IMR-90 (cell line): ENCODE measurements around the gene OR2AJ1. TPM values are rescaled to one million over a fixed set of nuclear protein-coding genes. Genes with fewer than 3 reads are reported as not detected.

Experiments used
- ATAC-seq: fragments of 200-7000 bp; cut with Tn5 transposase; 2 replicates; pipeline ENCODE4 v1.9.1; 2020; ENCODE audit warnings: low read depth, mild to moderate bottlenecking, moderate library complexity
- BruUV-seq: library from RNA; stranded (reverse); fragments of 400-500 nt; replicated peaks from 2 replicates; lab custom pipeline; 2021; lab: Mats Ljungman, UMichigan
- CTCF ChIA-PET: fragments of 300-600 bp; formaldehyde crosslinking; extraction: SDS; loops from one replicate; lab custom pipeline; 2021; ENCODE audit warnings: antibody characterized with exemption; lab: Yijun Ruan, JAX
- POLR2A ChIA-PET: fragments of 300-600 bp; sonication (Branson Sonifier 250); formaldehyde crosslinking; loops from one replicate; lab custom pipeline; 2022; ENCODE audit warnings: antibody characterized with exemption; ENCODE audit not compliant: unreplicated experiment; lab: Charles Lee
- DNase-seq: peaks from one replicate; pipeline ENCODE4 v3.0.0; 2013
- H2AFZ ChIP-seq: replicated peaks from 2 replicates; pipeline ENCODE3; 2013; ENCODE audit warnings: low read length, mild to moderate bottlenecking; ENCODE audit not compliant: poor library complexity
- H2AK5ac ChIP-seq: 2 replicates; pipeline ENCODE4 v1.6.1; 2013; ENCODE audit warnings: low read depth, low read length, inconsistent platforms
- H2AK9ac ChIP-seq: replicated peaks from 2 replicates; pipeline ENCODE3; 2013; ENCODE audit warnings: mild to moderate bottlenecking, low read depth, low read length, moderate library complexity; ENCODE audit not compliant: poor library complexity
- H2BK120ac ChIP-seq: 2 replicates; pipeline ENCODE4 v1.6.1; 2013; ENCODE audit warnings: low read depth, low read length, inconsistent platforms
- H2BK15ac ChIP-seq: 3 replicates; pipeline ENCODE4 v1.6.1; 2013; ENCODE audit warnings: low read depth, low read length, inconsistent platforms
- H2BK20ac ChIP-seq: 2 replicates; pipeline ENCODE4 v1.6.1; 2013; ENCODE audit warnings: low read depth, mild to moderate bottlenecking, inconsistent platforms, low read length, moderate library complexity
- H2BK5ac ChIP-seq: 2 replicates; pipeline ENCODE4 v1.6.1; 2013; ENCODE audit warnings: mild to moderate bottlenecking, low read depth, low read length, inconsistent platforms; ENCODE audit not compliant: poor library complexity, severe bottlenecking
- H3K14ac ChIP-seq: replicated peaks from 2 replicates; pipeline ENCODE4 v1.6.1; 2013; ENCODE audit warnings: low read depth, low read length, inconsistent platforms
- H3K18ac ChIP-seq: 2 replicates; pipeline ENCODE4 v1.6.1; 2013; ENCODE audit warnings: low read depth, low read length, control low read depth
- H3K23ac ChIP-seq: 2 replicates; pipeline ENCODE4 v1.6.1; 2013; ENCODE audit warnings: low read depth, low read length, inconsistent platforms
- H3K27ac ChIP-seq: 2 replicates; pipeline ENCODE4 v1.5.1; 2013; ENCODE audit warnings: mild to moderate bottlenecking, control low read depth, low read length; ENCODE audit not compliant: insufficient read depth
- H3K27me3 ChIP-seq: 2 replicates; pipeline ENCODE4 v1.6.1; 2013; ENCODE audit warnings: low read length; ENCODE audit not compliant: control insufficient read depth, insufficient read depth
- H3K36me3 ChIP-seq: 2 replicates; pipeline ENCODE4 v1.6.1; 2013; ENCODE audit warnings: low read length, mixed read lengths; ENCODE audit not compliant: control insufficient read depth, insufficient read depth
- H3K4ac ChIP-seq: 2 replicates; pipeline ENCODE4 v1.6.1; 2013; ENCODE audit warnings: low read depth, low read length, inconsistent platforms
- H3K4me1 ChIP-seq: 2 replicates; pipeline ENCODE4 v1.6.1; 2013; ENCODE audit warnings: low read length, mixed read lengths; ENCODE audit not compliant: control insufficient read depth, insufficient read depth
- H3K4me2 ChIP-seq: 2 replicates; pipeline ENCODE4 v1.6.1; 2013; ENCODE audit warnings: low read depth, mild to moderate bottlenecking, control low read depth, low read length, moderate library complexity
- H3K4me3 ChIP-seq: 2 replicates; pipeline ENCODE4 v1.5.1; 2013; ENCODE audit warnings: low read depth, mild to moderate bottlenecking, control low read depth, low read length, moderate library complexity; ENCODE audit not compliant: insufficient read depth
- H3K56ac ChIP-seq: 2 replicates; pipeline ENCODE4 v1.6.1; 2013; ENCODE audit warnings: low read length, inconsistent platforms; ENCODE audit not compliant: insufficient read depth; ENCODE audit errors: extremely low read depth
- H3K79me1 ChIP-seq, 2 experiments: 2 replicates each; pipeline ENCODE4 v1.6.1; 2013; ENCODE audit warnings: low read length in 2 of 2, inconsistent platforms in 1 of 2, low read depth in 1 of 2
- H3K9ac ChIP-seq: 2 replicates; pipeline ENCODE4 v1.6.1; 2013; ENCODE audit warnings: low read depth, low read length, control low read depth
- H3K9me1 ChIP-seq: 2 replicates; pipeline ENCODE4 v1.6.1; 2013; ENCODE audit warnings: low read length, inconsistent platforms; ENCODE audit not compliant: insufficient read depth
- H3K9me3 ChIP-seq: 2 replicates; pipeline ENCODE4 v1.6.1; 2013; ENCODE audit warnings: low read length; ENCODE audit not compliant: control insufficient read depth, insufficient read depth
- H4K20me1 ChIP-seq: 2 replicates; pipeline ENCODE4 v1.6.1; 2013; ENCODE audit warnings: low read length, inconsistent platforms; ENCODE audit not compliant: insufficient read depth
- H4K5ac ChIP-seq: 2 replicates; pipeline ENCODE4 v1.6.1; 2013; ENCODE audit warnings: mild to moderate bottlenecking, low read depth, low read length, control low read depth
- H4K8ac ChIP-seq, 2 experiments: 2 replicates each; pipeline ENCODE4 v1.6.1; 2013; ENCODE audit warnings: low read depth in 2 of 2, low read length in 2 of 2, control low read depth in 1 of 2, inconsistent platforms in 1 of 2
- H4K91ac ChIP-seq: 2 replicates; pipeline ENCODE4 v1.6.1; 2013; ENCODE audit warnings: low read depth, low read length, inconsistent platforms; ENCODE audit not compliant: insufficient read depth
- BHLHE40 ChIP-seq: fragments of 150-350 bp; IDR thresholded peaks from 2 replicates; pipeline ENCODE4 v1.6.1; 2016; ENCODE audit warnings: mild to moderate bottlenecking, low read depth, low read length
- CEBPB ChIP-seq: IDR thresholded peaks from 2 replicates; pipeline ENCODE4 v1.6.1; 2012; ENCODE audit warnings: low read depth, low read length, improper control_type of control experiment
- CHD1 ChIP-seq: IDR thresholded peaks from 2 replicates; pipeline ENCODE4 v1.6.1; 2012; ENCODE audit warnings: low read depth, low read length, improper control_type of control experiment
- CTCF ChIP-seq: conservative IDR thresholded peaks from 2 replicates; pipeline ENCODE4 v1.5.1; 2012; ENCODE audit warnings: mild to moderate bottlenecking, low read depth, low read length, improper control_type of control experiment
- ELK1 ChIP-seq: fragments of 150-350 bp; IDR thresholded peaks from 2 replicates; pipeline ENCODE4 v1.6.1; 2016; ENCODE audit warnings: low read depth, mild to moderate bottlenecking, low read length, moderate library complexity, borderline replicate concordance
- FOS ChIP-seq: fragments of 150-350 bp; IDR thresholded peaks from 2 replicates; pipeline ENCODE4 v1.6.1; 2016; ENCODE audit warnings: low read depth, low read length
- MAFK ChIP-seq: IDR thresholded peaks from 2 replicates; pipeline ENCODE4 v1.6.1; 2012; ENCODE audit warnings: low read depth, low read length, improper control_type of control experiment
- MAZ ChIP-seq: IDR thresholded peaks from 2 replicates; pipeline ENCODE4 v1.6.1; 2012; ENCODE audit warnings: low read depth, mild to moderate bottlenecking, low read length, improper control_type of control experiment, moderate library complexity, borderline replicate concordance
- MXI1 ChIP-seq: IDR thresholded peaks from 2 replicates; pipeline ENCODE4 v1.6.1; 2012; ENCODE audit warnings: low read depth, mild to moderate bottlenecking, low read length, moderate library complexity, borderline replicate concordance
- NFE2L2 ChIP-seq: fragments of 150-350 bp; IDR thresholded peaks from 2 replicates; pipeline ENCODE4 v1.6.1; 2016; ENCODE audit warnings: low read depth, mild to moderate bottlenecking, low read length
- RCOR1 ChIP-seq: IDR thresholded peaks from 2 replicates; pipeline ENCODE4 v1.6.1; 2012; ENCODE audit warnings: mild to moderate bottlenecking, low read length, improper control_type of control experiment; ENCODE audit not compliant: insufficient replicate concordance
- RFX5 ChIP-seq: IDR thresholded peaks from 2 replicates; pipeline ENCODE4 v1.8.0; 2012; ENCODE audit warnings: low read depth, mild to moderate bottlenecking, low read length, moderate library complexity
- SMC3 ChIP-seq: fragments of 150-350 bp; IDR thresholded peaks from 2 replicates; pipeline ENCODE4 v1.6.1; 2016; ENCODE audit warnings: low read depth, mild to moderate bottlenecking, antibody characterized with exemption, low read length, moderate library complexity
- USF2 ChIP-seq: fragments of 150-350 bp; IDR thresholded peaks from 2 replicates; pipeline ENCODE4 v1.6.1; 2017; ENCODE audit warnings: mild to moderate bottlenecking, antibody characterized with exemption, low read length, low read depth
- WGBS, 2 experiments: methylation state at CpG; one replicate each; pipeline versions ENCODE4 v1.1.5 to v1.1.7; 2013; ENCODE audit warnings: missing lambda C conversion rate in 2 of 2; ENCODE audit not compliant: insufficient read length in 1 of 2; ENCODE audit errors: extremely low coverage in 2 of 2; 5-methylcytosine and 5-hydroxymethylcytosine counted together
- dilution Hi-C: fragments of 300-500 bp; cut with HindIII; formaldehyde crosslinking; loops from one replicate; pipeline ENCODE4 v1.14.3; 2018; ENCODE audit warnings: low sequenced_read_pairs; ENCODE audit not compliant: unreplicated experiment
- in situ Hi-C: fragments of 300-500 bp; cut with MboI; formaldehyde crosslinking; loops from 3 replicates; pipeline ENCODE4 v1.14.3; 2019; ENCODE audit warnings: low sequenced_read_pairs, inconsistent platforms, mixed read lengths
- intact Hi-C: fragments of 100-400 bp; cut with micrococcal nuclease; formaldehyde crosslinking; loops from 2 replicates; pipeline ENCODE4 v1.10.0; 2022
- polyA plus RNA-seq, 3 experiments: library from polyadenylated mRNA; depleted of rRNA; stranded (reverse); fragments of >200 nt; gene quantifications; 2 replicates each; pipeline ENCODE4 v1.2.3, GENCODE V29; 2012; ENCODE audit warnings: low replicate concordance in 1 of 3
- total RNA-seq: library from RNA; depleted of rRNA; stranded (reverse); fragments of >200 nt; gene quantifications from 2 replicates; pipeline ENCODE4 v1.2.3, GENCODE V29; 2012

The OR2AJ1 gene
- total and polyA plus RNA-seq, 2 of the 4 experiments (the other 2 are of a cell fraction): not detected

DNA sequence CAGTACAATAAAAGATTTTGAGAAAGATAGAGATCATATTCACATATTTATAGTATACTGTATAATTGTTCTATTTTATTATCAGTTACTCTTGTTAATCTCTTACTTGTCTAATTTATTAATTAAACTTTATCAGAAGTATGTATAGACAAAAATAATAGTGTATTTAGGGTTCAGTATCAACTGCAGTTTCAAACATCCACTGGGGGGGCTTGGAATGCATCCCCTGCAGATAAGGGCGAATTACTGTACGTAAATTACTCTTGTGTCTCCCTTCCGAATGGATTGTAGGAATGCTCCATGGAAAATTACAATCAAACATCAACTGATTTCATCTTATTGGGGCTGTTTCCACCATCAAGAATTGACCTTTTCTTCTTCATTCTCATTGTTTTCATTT lies 23.9 kb downstream of the OR2AJ1 start, which contains the start of gene OR2L8:
OR2L8 (plus strand) TSS at position 301 of the 400 bp plus-strand sequence; CDS start at position 301, 0 bp downstream.
- no TSS peak for BruUV-seq
- Histone ChIP-seq H3K56ac (no peak within 1 kb of the TSS), H3K27ac (no peak within 1 kb of the TSS), H3K27me3 (no peaks in the 10 kb centered on the region), H3K4me1 (no peaks in the 10 kb centered on the region), H4K20me1 (no peaks in the 10 kb centered on the region), H2AFZ (no peak within 1 kb of the TSS), H4K5ac (no peak within 1 kb of the TSS), H3K9me1 (no peaks in the 10 kb centered on the region), H3K4me2 (no peak within 1 kb of the TSS), H2BK5ac (no peak within 1 kb of the TSS), H3K4ac (no peak within 1 kb of the TSS), H2AK9ac (no peak within 1 kb of the TSS), H3K14ac (no peak within 1 kb of the TSS), H4K91ac (no peak within 1 kb of the TSS), H2AK5ac (no peak within 1 kb of the TSS), H4K8ac (no peak within 1 kb of the TSS), H3K4me3 (no peak within 1 kb of the TSS), H3K36me3 (no peaks in the 10 kb centered on the region), H3K79me1 (no peaks in the 10 kb centered on the region), H3K18ac (no peak within 1 kb of the TSS), H3K9me3 (peaks cover 7% of the 10 kb centered on the region; the same call in 1 of the 2 replicates), H3K23ac (no peak within 1 kb of the TSS), H2BK15ac (no peak within 1 kb of the TSS), H3K9ac (no peak within 1 kb of the TSS), H2BK20ac (no peak within 1 kb of the TSS), H2BK120ac (no peak within 1 kb of the TSS)
- ChIA-PET CTCF (no interaction called here), POLR2A (no interaction called here)
- dilution Hi-C loops (no loop called here), intact Hi-C loops (no loop called here), in situ Hi-C loops (no loop called here)
- DNase-seq (no peak), ATAC-seq (no peak)
- WGBS, 2 experiments: no CpG with 5 or more reads among the region's 3 CpGs
- TF ChIP-seq CHD1 (no peak), ELK1 (no peak), RFX5 (no peak), MAZ (no peak), USF2 (no peak), FOS (no peak), NFE2L2 (no peak), MAFK (no peak), MXI1 (no peak), BHLHE40 (no peak), CTCF (no peak), SMC3 (no peak), RCOR1 (no peak), CEBPB (no peak)
